Upper lobe of right lung (tissue), 1 donor: ENCODE measurements around the gene SSU72. TPM values are rescaled to one million over a fixed set of nuclear protein-coding genes. Genes with fewer than 3 reads are reported as not detected.

Source experiments
- ATAC-seq: fragments of 200-7000 bp; cut with Tn5 transposase; one replicate; pipeline ENCODE4 v1.9.1; 2020; ENCODE audit warnings: mild to moderate bottlenecking, moderate library complexity
- DNase-seq: peaks from one replicate; pipeline ENCODE4 v3.0.0-alpha.2; 2020
- H3K27ac ChIP-seq: fragments of 200-600 bp; one replicate; pipeline ENCODE4 v1.8.0; 2022
- H3K27me3 ChIP-seq: fragments of 200-600 bp; one replicate; pipeline ENCODE4 v1.8.0; 2022; ENCODE audit warnings: mild to moderate bottlenecking
- H3K36me3 ChIP-seq: fragments of 200-600 bp; one replicate; pipeline ENCODE4 v1.8.0; 2022
- H3K4me1 ChIP-seq: fragments of 200-600 bp; one replicate; pipeline ENCODE4 v1.8.0; 2022
- H3K4me3 ChIP-seq: fragments of 200-600 bp; one replicate; pipeline ENCODE4 v1.8.0; 2022; ENCODE audit warnings: mild to moderate bottlenecking
- H3K9me3 ChIP-seq: fragments of 200-600 bp; one replicate; pipeline ENCODE4 v1.8.0; 2022
- intact Hi-C: fragments of 100-400 bp; cut with DNase I; formaldehyde crosslinking; loops from one replicate; pipeline ENCODE4 v1.11.0; 2022
- total RNA-seq: library from RNA; stranded (reverse); fragmentation: NEBNext Ultra II Directional; extraction: Animal tissue kit (Norgen Biotek cat#: 25700); gene quantifications from one replicate; pipeline ENCODE4 v1.2.1, GENCODE V29; 2021
- TF ChIP-seq, protein P1 (sequence below): fragments of 200-600 bp; IDR thresholded peaks from one replicate; pipeline ENCODE4 v1.8.0; 2022; ENCODE audit warnings: antibody characterized with exemption
- donor health status: DM: no; HTN: yes; CAD: no; lungs with severe emphysema.

The SSU72 gene
- total RNA-seq, 1 donor from 2014 or later: 125 TPM

DNA sequence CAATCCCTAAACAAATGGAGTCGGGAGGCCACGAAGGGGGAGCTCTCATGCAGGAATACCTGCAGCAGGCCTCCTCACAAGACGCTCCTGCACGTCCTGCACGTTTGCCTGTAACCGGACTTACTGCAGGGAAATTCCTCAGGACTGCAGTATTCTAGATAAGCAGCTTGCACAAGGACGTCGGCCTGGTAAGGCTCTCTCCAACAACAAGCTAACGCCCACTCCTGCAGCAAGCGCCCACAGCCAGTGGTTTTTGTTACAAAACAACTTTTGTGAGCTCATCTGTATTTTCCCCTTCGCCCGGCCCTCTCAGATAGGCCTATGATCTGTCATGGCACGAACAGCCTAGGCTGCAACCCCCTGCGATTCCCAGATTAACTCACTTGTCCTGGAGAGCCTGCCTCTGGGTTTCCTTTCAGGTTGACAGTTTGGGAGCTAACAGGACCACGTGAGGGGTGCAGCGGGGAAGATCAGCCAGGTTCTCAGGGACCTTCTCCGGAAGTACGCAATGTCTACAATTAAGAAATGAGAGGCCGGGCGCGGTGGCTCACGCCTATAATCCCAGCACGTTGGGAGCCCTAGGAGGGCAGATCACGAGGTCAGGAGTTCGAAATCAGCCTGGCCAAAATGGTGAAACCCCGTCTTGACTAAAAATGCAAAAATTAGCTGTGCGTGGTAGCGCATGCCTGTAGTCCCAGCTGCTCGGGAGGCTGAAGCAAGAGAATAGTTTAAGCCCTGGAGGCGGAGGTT lies 39.7 kb upstream of the SSU72 start:
- TF ChIP-seq, protein P1, sequence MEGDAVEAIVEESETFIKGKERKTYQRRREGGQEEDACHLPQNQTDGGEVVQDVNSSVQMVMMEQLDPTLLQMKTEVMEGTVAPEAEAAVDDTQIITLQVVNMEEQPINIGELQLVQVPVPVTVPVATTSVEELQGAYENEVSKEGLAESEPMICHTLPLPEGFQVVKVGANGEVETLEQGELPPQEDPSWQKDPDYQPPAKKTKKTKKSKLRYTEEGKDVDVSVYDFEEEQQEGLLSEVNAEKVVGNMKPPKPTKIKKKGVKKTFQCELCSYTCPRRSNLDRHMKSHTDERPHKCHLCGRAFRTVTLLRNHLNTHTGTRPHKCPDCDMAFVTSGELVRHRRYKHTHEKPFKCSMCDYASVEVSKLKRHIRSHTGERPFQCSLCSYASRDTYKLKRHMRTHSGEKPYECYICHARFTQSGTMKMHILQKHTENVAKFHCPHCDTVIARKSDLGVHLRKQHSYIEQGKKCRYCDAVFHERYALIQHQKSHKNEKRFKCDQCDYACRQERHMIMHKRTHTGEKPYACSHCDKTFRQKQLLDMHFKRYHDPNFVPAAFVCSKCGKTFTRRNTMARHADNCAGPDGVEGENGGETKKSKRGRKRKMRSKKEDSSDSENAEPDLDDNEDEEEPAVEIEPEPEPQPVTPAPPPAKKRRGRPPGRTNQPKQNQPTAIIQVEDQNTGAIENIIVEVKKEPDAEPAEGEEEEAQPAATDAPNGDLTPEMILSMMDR: no peak
- no peaks in the 10 kb centered on the region for H3K9me3 ChIP-seq
- H3K4me1 ChIP-seq: peaks cover 31% of the 10 kb centered on the region
- H3K27ac ChIP-seq: peak overlapping the region; percentile 97
- DNase-seq (peak; percentile 81), ATAC-seq (peak; percentile 3)
- H3K27me3 ChIP-seq: no peaks in the 10 kb centered on the region
- intact Hi-C loops: no loop called here
- peaks cover 15% of the 10 kb centered on the region for H3K36me3 ChIP-seq
- H3K4me3 ChIP-seq: peak overlapping the region; percentile 77

DNA sequence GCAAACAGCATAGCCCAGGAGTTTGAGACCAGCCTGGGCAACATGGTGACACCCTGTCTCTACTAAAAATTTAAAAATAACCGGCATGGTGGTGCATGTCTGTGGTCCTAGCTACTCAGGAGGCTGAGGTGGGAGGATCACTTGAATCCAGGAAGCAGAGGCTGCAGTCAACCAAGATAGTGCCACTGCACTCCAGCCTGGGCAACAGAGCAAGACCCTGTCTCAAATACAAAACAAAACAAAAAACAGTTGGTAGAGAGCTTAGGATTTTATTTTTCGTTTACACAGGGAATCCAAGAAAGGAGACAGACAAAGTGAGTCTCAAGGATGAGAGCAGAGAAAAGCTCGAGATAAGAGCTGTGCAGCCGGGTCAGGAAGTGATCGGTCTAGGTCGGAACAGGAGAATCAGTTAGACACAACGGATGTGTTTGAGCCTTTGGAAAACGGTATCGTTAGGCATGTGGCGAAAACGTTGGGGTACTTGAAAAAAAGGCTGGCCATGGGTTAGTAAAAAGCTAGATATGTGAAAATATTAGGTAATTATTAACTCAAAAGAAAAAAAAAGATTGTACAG lies 38.9 kb upstream of the SSU72 start:
- peaks cover 14% of the 10 kb centered on the region for H3K36me3 ChIP-seq
- peak overlapping the region; percentile 97 for H3K27ac ChIP-seq
- H3K4me3 ChIP-seq: peak overlapping the region; percentile 77
- TF ChIP-seq, protein P1: no peak
- peaks cover 31% of the 10 kb centered on the region for H3K4me1 ChIP-seq
- DNase-seq (no peak), ATAC-seq (no peak)
- H3K9me3 ChIP-seq: no peaks in the 10 kb centered on the region
- intact Hi-C loops: no loop called here
- no peaks in the 10 kb centered on the region for H3K27me3 ChIP-seq

DNA sequence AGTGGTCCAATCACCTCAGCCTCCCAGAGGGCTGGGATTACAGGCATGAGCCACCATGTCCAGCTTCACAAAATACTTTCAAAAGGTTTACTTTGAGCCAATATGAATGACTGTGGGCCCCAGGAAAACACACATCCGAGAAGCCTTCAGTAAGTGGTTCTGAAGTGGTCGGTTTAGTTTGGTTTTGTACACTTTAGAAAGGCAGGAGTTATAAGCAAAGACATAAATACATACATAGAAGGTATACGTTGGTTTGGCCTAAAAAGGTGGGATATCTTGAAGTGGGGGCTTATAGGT lies 37.4 kb upstream of the SSU72 start:
- Histone ChIP-seq H3K27ac (peak overlapping the region; percentile 78), H3K27me3 (no peaks in the 10 kb centered on the region), H3K4me3 (no peak overlapping the region), H3K36me3 (no peaks in the 10 kb centered on the region), H3K4me1 (peaks cover 28% of the 10 kb centered on the region), H3K9me3 (no peaks in the 10 kb centered on the region)
- TF ChIP-seq, protein P1: no peak
- no peak for DNase-seq
- intact Hi-C loops: no loop called here
- peak; percentile 3 for ATAC-seq

DNA sequence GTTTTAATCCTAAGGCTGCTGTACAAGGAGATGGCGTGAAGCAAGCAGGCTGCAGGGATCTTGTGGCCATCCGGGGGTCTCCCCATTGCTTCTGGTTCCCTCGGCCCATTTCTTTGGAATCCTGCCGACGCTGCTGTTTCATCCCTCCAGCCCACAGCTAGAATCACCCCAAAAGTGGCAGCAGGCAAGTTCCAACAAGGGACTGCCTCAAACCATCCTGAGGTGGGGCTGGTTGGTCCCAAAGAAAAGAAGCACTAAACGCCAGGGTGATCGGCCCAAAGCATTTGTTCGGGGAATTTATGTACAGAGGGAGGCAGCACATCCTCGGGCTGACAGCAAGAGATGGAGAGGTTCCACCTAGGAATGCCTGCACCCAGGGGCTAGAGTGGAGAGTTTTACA lies 36.1 kb upstream of the SSU72 start:
- DNase-seq (no peak), ATAC-seq (no peak)
- H3K9me3 ChIP-seq: no peaks in the 10 kb centered on the region
- intact Hi-C loops: no loop called here
- H3K27ac ChIP-seq: peak overlapping the region; percentile 78
- TF ChIP-seq, protein P1: no peak
- peaks cover 21% of the 10 kb centered on the region for H3K4me1 ChIP-seq
- H3K4me3 ChIP-seq: no peak overlapping the region
- H3K27me3 ChIP-seq: no peaks in the 10 kb centered on the region
- H3K36me3 ChIP-seq: no peaks in the 10 kb centered on the region

DNA sequence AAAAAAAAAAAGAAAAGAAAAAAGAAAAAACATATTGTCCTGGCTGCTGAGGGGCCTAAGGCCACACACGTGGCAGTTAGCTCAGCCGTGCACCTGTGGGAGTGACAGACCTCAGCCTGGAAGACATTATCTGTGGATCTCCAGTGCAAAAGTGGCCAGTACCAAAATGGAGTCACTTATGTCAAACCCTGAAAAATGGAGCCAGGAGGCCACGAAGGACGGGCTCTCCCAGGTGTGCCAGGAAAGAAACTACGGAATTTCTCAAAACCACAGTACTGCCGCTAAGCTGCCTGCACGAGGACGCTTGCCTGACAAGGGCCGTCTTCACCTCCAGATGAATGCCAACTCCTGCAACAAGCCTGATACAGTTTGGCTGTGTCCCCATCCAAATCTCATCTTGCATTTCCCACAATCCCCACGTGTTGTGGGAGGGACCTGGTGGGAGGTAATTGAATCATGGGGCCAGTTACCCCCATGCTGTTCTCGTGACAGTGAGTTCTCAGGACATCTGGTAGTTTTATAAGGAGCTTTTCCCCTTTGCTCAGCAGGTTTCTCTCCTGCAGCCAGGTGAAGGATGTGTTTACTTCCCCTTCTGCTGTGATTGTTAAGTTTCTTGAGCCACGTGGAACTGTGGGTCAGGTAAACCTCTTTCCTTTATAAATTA lies 35.3 kb upstream of the SSU72 start:
- Histone ChIP-seq H3K4me1 (peaks cover 21% of the 10 kb centered on the region), H3K27ac (peak overlapping the region; percentile 78), H3K36me3 (no peaks in the 10 kb centered on the region), H3K4me3 (no peak overlapping the region), H3K9me3 (no peaks in the 10 kb centered on the region), H3K27me3 (no peaks in the 10 kb centered on the region)
- ATAC-seq (no peak), DNase-seq (no peak)
- intact Hi-C loops: no loop called here
- TF ChIP-seq, protein P1: no peak
